HEK293T (cell line): ENCODE results near the gene RAPGEF5.

Experiments used
- ELF4 ChIP-seq: fragments of 450-650 bp; IDR thresholded peaks from 2 replicates; pipeline ENCODE4 v1.6.1; 2017; ENCODE audit warnings: antibody characterized with exemption
- FOXA1 ChIP-seq: fragments of 450-650 bp; IDR thresholded peaks from 2 replicates; pipeline ENCODE4 v1.6.1; 2016; ENCODE audit warnings: mild to moderate bottlenecking
- FOXK2 ChIP-seq: fragments of 450-650 bp; IDR thresholded peaks from 2 replicates; pipeline ENCODE4 v1.6.1; 2016; ENCODE audit warnings: mild to moderate bottlenecking
- FOXM1 ChIP-seq: fragments of 450-650 bp; IDR thresholded peaks from 2 replicates; pipeline ENCODE4 v1.6.1; 2017; ENCODE audit warnings: mild to moderate bottlenecking, borderline replicate concordance
- NFRKB ChIP-seq: fragments of 450-650 bp; IDR thresholded peaks from 2 replicates; pipeline ENCODE4 v1.6.1; 2016; ENCODE audit warnings: mild to moderate bottlenecking, moderate library complexity
- PKNOX1 ChIP-seq: fragments of 450-650 bp; IDR thresholded peaks from 2 replicates; pipeline ENCODE4 v1.6.1; 2016

- no peak for TF ChIP-seq FOXA1
- no peak for TF ChIP-seq PKNOX1
- TF ChIP-seq NFRKB = no peak
- no peak for TF ChIP-seq ELF4
- TF ChIP-seq FOXK2 = no peak
- TF ChIP-seq FOXM1 = no peak
These were observed 140.0 kb downstream of the RAPGEF5 start for GRCh38 chr7:22216832-22217475.
